Measurements from ENCODE around the gene PTGR3. TPM values are rescaled to one million over a fixed set of nuclear protein-coding genes. Genes with fewer than 3 reads are reported as not detected.

Gene PTGR3
- total RNA-seq, 2 experiments from 2014 or later: 1.8 to 14.9 TPM

DNA sequence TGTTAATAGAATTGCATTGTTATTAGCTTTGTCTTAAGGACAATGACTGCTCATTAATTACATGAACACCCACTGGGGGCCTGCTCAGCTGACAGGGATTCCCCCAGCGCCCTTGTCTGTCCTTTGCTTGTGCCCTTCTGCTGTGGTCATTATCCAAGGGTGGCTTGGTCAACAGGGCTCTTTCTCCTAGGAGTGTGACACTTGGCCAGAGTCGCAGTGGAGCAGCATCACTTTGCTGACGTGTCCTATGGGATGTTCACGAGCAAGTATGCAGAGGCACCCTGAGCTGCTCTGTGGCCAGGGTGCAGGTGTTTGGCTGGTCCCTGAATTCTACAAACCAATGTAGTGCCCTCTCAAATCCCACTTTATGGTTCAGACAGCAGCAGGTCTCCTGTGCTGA, 46.0 kb downstream of the PTGR3 start:
- no peaks in the 10 kb centered on the region for H3K9me3 ChIP-seq (ENCODE audit: low read length)
- no peak overlapping the region for H2AFZ ChIP-seq (ENCODE audit: low read length)
- H4K20me1 ChIP-seq (ENCODE audit: insufficient read depth, low read length): no peaks in the 10 kb centered on the region
- intact Hi-C loops (cut with micrococcal nuclease; ENCODE audit: unreplicated experiment): no loop called here
- no peaks in the 10 kb centered on the region for H3K9me2 ChIP-seq (ENCODE audit: insufficient read depth, low read length)
- H3K4me1 ChIP-seq (ENCODE audit: insufficient read depth, low read length, poor library complexity, severe bottlenecking): no peaks in the 10 kb centered on the region
- POLR2A ChIA-PET: no interaction called here
- H3K79me2 ChIP-seq (ENCODE audit: insufficient read depth, low read depth, low read length): no peaks in the 10 kb centered on the region
- no peak overlapping the region for H3K4me3 ChIP-seq (ENCODE audit: low read depth, low read length, poor library complexity, severe bottlenecking)
- H3K36me3 ChIP-seq (ENCODE audit: insufficient read depth, low read length): no peaks in the 10 kb centered on the region
- no peak for TF ChIP-seq EZH2phosphoT487 (IDR thresholded peaks at IDR 0.05; ENCODE audit: borderline replicate concordance, low read depth, low read length)
- TF ChIP-seq, protein P1, sequence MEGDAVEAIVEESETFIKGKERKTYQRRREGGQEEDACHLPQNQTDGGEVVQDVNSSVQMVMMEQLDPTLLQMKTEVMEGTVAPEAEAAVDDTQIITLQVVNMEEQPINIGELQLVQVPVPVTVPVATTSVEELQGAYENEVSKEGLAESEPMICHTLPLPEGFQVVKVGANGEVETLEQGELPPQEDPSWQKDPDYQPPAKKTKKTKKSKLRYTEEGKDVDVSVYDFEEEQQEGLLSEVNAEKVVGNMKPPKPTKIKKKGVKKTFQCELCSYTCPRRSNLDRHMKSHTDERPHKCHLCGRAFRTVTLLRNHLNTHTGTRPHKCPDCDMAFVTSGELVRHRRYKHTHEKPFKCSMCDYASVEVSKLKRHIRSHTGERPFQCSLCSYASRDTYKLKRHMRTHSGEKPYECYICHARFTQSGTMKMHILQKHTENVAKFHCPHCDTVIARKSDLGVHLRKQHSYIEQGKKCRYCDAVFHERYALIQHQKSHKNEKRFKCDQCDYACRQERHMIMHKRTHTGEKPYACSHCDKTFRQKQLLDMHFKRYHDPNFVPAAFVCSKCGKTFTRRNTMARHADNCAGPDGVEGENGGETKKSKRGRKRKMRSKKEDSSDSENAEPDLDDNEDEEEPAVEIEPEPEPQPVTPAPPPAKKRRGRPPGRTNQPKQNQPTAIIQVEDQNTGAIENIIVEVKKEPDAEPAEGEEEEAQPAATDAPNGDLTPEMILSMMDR (conservative IDR thresholded peaks at IDR 0.05; ENCODE audit: low read length): no peak
- H3K27ac ChIP-seq (ENCODE audit: low read depth, low read length, poor library complexity, severe bottlenecking): no peak overlapping the region
- CTCF ChIA-PET (ENCODE audit: unreplicated experiment): no interaction called here
- no peak overlapping the region for H3K4me2 ChIP-seq (ENCODE audit: low read length)
- no TSS peak for BruUV-seq (replicated peaks)
- DNase-seq (ENCODE audit: low spot score): no peak

DNA sequence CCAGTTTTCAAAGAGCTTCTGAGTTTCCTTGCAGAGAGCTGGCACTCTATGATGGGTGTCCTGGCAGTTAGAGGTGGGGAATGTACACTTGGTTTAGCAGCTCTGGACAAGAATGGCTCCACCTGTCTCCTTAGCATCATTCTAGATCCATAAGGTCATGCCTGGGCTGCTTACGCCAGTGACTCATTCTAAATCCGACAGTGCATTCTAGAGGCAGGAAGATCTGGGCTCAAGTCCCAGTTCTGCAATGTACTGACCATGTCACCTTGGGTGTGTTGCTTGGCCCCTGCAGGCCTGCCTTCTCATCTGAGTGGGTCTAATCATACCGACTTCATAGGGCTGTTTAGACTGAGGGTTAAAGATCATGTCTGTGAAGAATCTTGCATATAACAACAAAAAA, 46.5 kb downstream of the PTGR3 start:
- Histone ChIP-seq H3K79me2 (ENCODE audit: insufficient read depth, low read depth, low read length) (no peaks in the 10 kb centered on the region), H3K9me2 (ENCODE audit: insufficient read depth, low read length) (no peaks in the 10 kb centered on the region), H3K4me2 (ENCODE audit: low read length) (no peak overlapping the region), H3K4me1 (ENCODE audit: insufficient read depth, low read length, poor library complexity, severe bottlenecking) (no peaks in the 10 kb centered on the region), H3K27ac (ENCODE audit: low read depth, low read length, poor library complexity, severe bottlenecking) (no peak overlapping the region), H3K36me3 (ENCODE audit: insufficient read depth, low read length) (no peaks in the 10 kb centered on the region), H4K20me1 (ENCODE audit: insufficient read depth, low read length) (no peaks in the 10 kb centered on the region), H3K4me3 (ENCODE audit: low read depth, low read length, poor library complexity, severe bottlenecking) (no peak overlapping the region), H3K9me3 (ENCODE audit: low read length) (no peaks in the 10 kb centered on the region), H2AFZ (ENCODE audit: low read length) (no peak overlapping the region)
- CTCF ChIA-PET (ENCODE audit: unreplicated experiment): no interaction called here
- TF ChIP-seq, protein P1 (conservative IDR thresholded peaks at IDR 0.05; ENCODE audit: low read length): no peak
- TF ChIP-seq EZH2phosphoT487 (IDR thresholded peaks at IDR 0.05; ENCODE audit: borderline replicate concordance, low read depth, low read length): no peak
- DNase-seq (ENCODE audit: low spot score): no peak
- POLR2A ChIA-PET: no interaction called here
- intact Hi-C loops (cut with micrococcal nuclease; ENCODE audit: unreplicated experiment): no loop called here
- no TSS peak for BruUV-seq (replicated peaks)

- Histone ChIP-seq H3K9me3 (ENCODE audit: low read length) (no peaks in the 10 kb centered on the region), H3K4me3 (ENCODE audit: low read depth, low read length, poor library complexity, severe bottlenecking) (peak overlapping the region; percentile 57), H3K4me1 (ENCODE audit: insufficient read depth, low read length, poor library complexity, severe bottlenecking) (no peaks in the 10 kb centered on the region), H4K20me1 (ENCODE audit: insufficient read depth, low read length) (no peaks in the 10 kb centered on the region), H3K9me2 (ENCODE audit: insufficient read depth, low read length) (no peaks in the 10 kb centered on the region), H3K36me3 (ENCODE audit: insufficient read depth, low read length) (no peaks in the 10 kb centered on the region), H2AFZ (ENCODE audit: low read length) (no peak overlapping the region), H3K4me2 (ENCODE audit: low read length) (peak overlapping the region; percentile 67), H3K27ac (ENCODE audit: low read depth, low read length, poor library complexity, severe bottlenecking) (no peak overlapping the region), H3K79me2 (ENCODE audit: insufficient read depth, low read depth, low read length) (no peaks in the 10 kb centered on the region)
- CTCF ChIA-PET (ENCODE audit: unreplicated experiment): no interaction called here
- TF ChIP-seq, protein P1 (conservative IDR thresholded peaks at IDR 0.05; ENCODE audit: low read length): no peak
- no peak for TF ChIP-seq EZH2phosphoT487 (IDR thresholded peaks at IDR 0.05; ENCODE audit: borderline replicate concordance, low read depth, low read length)
- POLR2A ChIA-PET: interaction anchor here (0.6 kb wide), 2 partner anchors 64 to 1802 kb away, joined by 3 to 5 read pairs; no protein-coding TSS in a partner anchor
- no TSS peak for BruUV-seq (replicated peaks)
- peak; percentile 12 for DNase-seq (ENCODE audit: low spot score)
- intact Hi-C loops (cut with micrococcal nuclease; ENCODE audit: unreplicated experiment): no loop called here
These were observed 47.5 kb downstream of the PTGR3 start for GRCh38 chr18:75161256-75162028.

All from OCI-LY7 (cell line).